GM12878 (cell line): Measurements from ENCODE around the gene DOK7. TPM values are rescaled to one million over a fixed set of nuclear protein-coding genes. Genes with fewer than 3 reads are reported as not detected.

ENCODE experiments used
- ATAC-seq: fragments of 200-7000 bp; cut with Tn5 transposase; 3 replicates; pipeline ENCODE4 v1.9.1; 2020; ENCODE audit warnings: mild to moderate bottlenecking, moderate library complexity
- BruUV-seq: library from RNA; stranded (reverse); fragments of 400-500 nt; replicated peaks from 2 replicates; lab custom pipeline; 2021; lab: Mats Ljungman, UMichigan
- CTCF ChIA-PET: fragments of 300-600 bp; sonication (Branson Sonifier 250); formaldehyde crosslinking; extraction: SDS; loops from one replicate; lab custom pipeline; 2021; ENCODE audit warnings: inconsistent platforms; lab: Yijun Ruan, JAX
- POLR2A ChIA-PET: fragments of 350-600 bp; formaldehyde crosslinking; extraction: SDS; loops from one replicate; lab custom pipeline; 2021; ENCODE audit warnings: inconsistent platforms; lab: Charles Lee
- RAD21 ChIA-PET: fragments of 300-600 bp; sonication (Branson Sonifier 250); formaldehyde crosslinking; loops from one replicate; lab custom pipeline; 2023; ENCODE audit warnings: antibody characterized with exemption; ENCODE audit not compliant: unreplicated experiment; lab: Charles Lee
- SMC1A ChIA-PET: fragments of 300-600 bp; sonication (Branson Sonifier 250); formaldehyde crosslinking; loops from one replicate; lab custom pipeline; 2023; ENCODE audit not compliant: unreplicated experiment, uncharacterized antibody; lab: Charles Lee
- DNase-seq: peaks from one replicate; pipeline ENCODE4 v3.0.0-alpha.2; 2011; ENCODE audit warnings: low read depth, low spot score
- FAIRE-seq: peaks from 3 replicates; lab custom pipeline; 2011; peaks lifted over from hg19 to GRCh38; lab: Jason Lieb, UNC
- H2AFZ ChIP-seq: 2 replicates; pipeline ENCODE4 v1.6.0; 2011; ENCODE audit warnings: low read depth, low read length, control low read depth; ENCODE audit not compliant: control insufficient read depth
- H3K27ac ChIP-seq: 2 replicates; pipeline ENCODE4 v1.5.1; 2011; ENCODE audit warnings: control low read depth; ENCODE audit not compliant: control insufficient read depth, insufficient read depth
- H3K27me3 ChIP-seq, 2 experiments: replicated peaks in 1 of 2; 2 replicates each; pipeline versions ENCODE4 v1.6.0 to v1.6.1; 2011; ENCODE audit warnings: low read length in 1 of 2; ENCODE audit not compliant: control insufficient read depth in 2 of 2, insufficient read depth in 2 of 2
- H3K36me3 ChIP-seq, 2 experiments: 2 replicates each; pipeline ENCODE4 v1.5.1; 2011; ENCODE audit warnings: low read length in 1 of 2; ENCODE audit not compliant: control insufficient read depth in 2 of 2, insufficient read depth in 2 of 2
- H3K4me1 ChIP-seq: 2 replicates; pipeline ENCODE4 v1.6.1; 2011; ENCODE audit warnings: mild to moderate bottlenecking, low read length, moderate library complexity, mixed read lengths; ENCODE audit not compliant: control insufficient read depth, insufficient read depth
- H3K4me2 ChIP-seq: 2 replicates; pipeline ENCODE4 v1.6.0; 2011; ENCODE audit warnings: control low read depth; ENCODE audit not compliant: control insufficient read depth, insufficient read depth
- H3K4me3 ChIP-seq: fragments of 200-600 bp; sonication (generic); 2 replicates; pipeline ENCODE4 v1.5.1; 2016
- H3K79me2 ChIP-seq: 2 replicates; pipeline ENCODE4 v1.6.0; 2011; ENCODE audit warnings: low read length; ENCODE audit not compliant: control insufficient read depth, insufficient read depth
- H3K9ac ChIP-seq: 2 replicates; pipeline ENCODE4 v1.8.0; 2011; ENCODE audit warnings: low read length, control low read depth, mixed read lengths; ENCODE audit not compliant: control insufficient read depth, insufficient read depth
- H3K9me3 ChIP-seq: replicated peaks from 3 replicates; pipeline ENCODE4 v1.5.1; 2011; ENCODE audit warnings: mild to moderate bottlenecking, low read length; ENCODE audit not compliant: control insufficient read depth, insufficient read depth
- H4K20me1 ChIP-seq: 2 replicates; pipeline ENCODE4 v1.6.0; 2011; ENCODE audit not compliant: control insufficient read depth, insufficient read depth
- EGR1 ChIP-seq, 2 experiments: IDR thresholded peaks; 1 replicate in 1 of 2; 2 replicates in 1 of 2; pipeline ENCODE4 v1.6.1; 2011 to 2012; ENCODE audit warnings: low read depth in 2 of 2, low read length in 2 of 2, borderline replicate concordance in 1 of 2, mild to moderate bottlenecking in 1 of 2, moderate library complexity in 1 of 2
- POLR2A ChIP-seq: IDR thresholded peaks from 2 replicates; pipeline ENCODE4 v1.6.1; 2011; ENCODE audit warnings: low read depth, mild to moderate bottlenecking, low read length
- WGBS: methylation state at CpG from one replicate; pipeline ENCODE4 v1.1.6; 2016; ENCODE audit warnings: low lambda C conversion rate; ENCODE audit not compliant: insufficient replicate concordance, insufficient coverage; ENCODE audit errors: missing lambda C conversion rate; 5-methylcytosine and 5-hydroxymethylcytosine counted together
- in situ Hi-C: fragments of 300-500 bp; cut with MboI; formaldehyde crosslinking; loops from 9 replicates; pipeline ENCODE4 v1.14.3; 2018; ENCODE audit warnings: mixed read lengths
- intact Hi-C: fragments of 100-400 bp; cut with micrococcal nuclease; formaldehyde crosslinking; loops from one replicate; pipeline ENCODE4 v1.14.2; 2022; ENCODE audit not compliant: unreplicated experiment
- polyA plus RNA-seq, 11 experiments: library from polyadenylated mRNA; depleted of rRNA in 4 of 11; unstranded in 6 of 11; stranded (reverse) in 5 of 11; fragments of >200 nt; fragmentation: Nextera tagmentation in 4 of 11; fragmentation: Illumina TruSeq in 1 of 11; extraction: Ambion mirVana in 4 of 11; extraction: Trizol in 1 of 11; gene quantifications; 1 replicate in 1 of 11; 2 replicates in 10 of 11; pipeline versions ENCODE4 v1.2.1 to v1.2.3, GENCODE V29; 2011 to 2016; ENCODE audit warnings: inconsistent platforms in 2 of 11, missing spikeins in 2 of 11, low read depth in 1 of 11
- total RNA-seq, 4 experiments: library from RNA; depleted of rRNA in 3 of 4; stranded (reverse); fragments of >200 nt in 3 of 4; fragmentation: Illumina TruSeq in 1 of 4; extraction: Trizol in 1 of 4; gene quantifications; 2 replicates each; pipeline versions ENCODE4 v1.2.1 to v1.2.3, GENCODE V29; 2013 to 2021
- TF ChIP-seq, protein P1 (sequence below): fragments of 450-650 bp; IDR thresholded peaks from 2 replicates; pipeline ENCODE4 v1.6.1; 2017; ENCODE audit warnings: antibody characterized with exemption, mild to moderate bottlenecking, moderate library complexity

The DOK7 gene
- total and polyA plus RNA-seq, 10 of the 15 experiments (the other 5 are each of a cell fraction or from before 2014, with no cell fraction given) = 0.04 to 0.46 (median 0.18) TPM; not detected in 4

DNA sequence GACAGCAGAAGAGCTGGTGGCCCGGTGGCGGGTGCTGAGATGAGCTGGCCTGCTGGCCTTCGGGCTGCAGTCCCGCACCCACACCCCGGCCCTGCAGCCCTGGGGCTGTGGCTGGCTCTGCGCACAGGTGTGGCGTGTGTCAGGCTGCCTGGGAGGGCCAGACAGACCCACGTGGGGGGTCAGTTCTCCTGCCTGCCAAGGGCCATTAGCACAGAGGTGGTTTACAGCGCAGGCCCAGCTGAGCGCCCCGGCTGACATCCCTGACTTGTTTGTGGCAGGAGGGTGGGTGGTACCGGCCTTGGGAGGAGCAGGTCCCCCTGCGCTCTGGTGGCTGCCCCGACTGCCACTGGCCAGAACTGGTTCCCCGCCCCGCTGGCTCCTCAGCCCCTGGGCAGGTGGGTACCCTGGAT lies 30.7 kb upstream of the DOK7 start (continued):
- TF ChIP-seq, protein P1, sequence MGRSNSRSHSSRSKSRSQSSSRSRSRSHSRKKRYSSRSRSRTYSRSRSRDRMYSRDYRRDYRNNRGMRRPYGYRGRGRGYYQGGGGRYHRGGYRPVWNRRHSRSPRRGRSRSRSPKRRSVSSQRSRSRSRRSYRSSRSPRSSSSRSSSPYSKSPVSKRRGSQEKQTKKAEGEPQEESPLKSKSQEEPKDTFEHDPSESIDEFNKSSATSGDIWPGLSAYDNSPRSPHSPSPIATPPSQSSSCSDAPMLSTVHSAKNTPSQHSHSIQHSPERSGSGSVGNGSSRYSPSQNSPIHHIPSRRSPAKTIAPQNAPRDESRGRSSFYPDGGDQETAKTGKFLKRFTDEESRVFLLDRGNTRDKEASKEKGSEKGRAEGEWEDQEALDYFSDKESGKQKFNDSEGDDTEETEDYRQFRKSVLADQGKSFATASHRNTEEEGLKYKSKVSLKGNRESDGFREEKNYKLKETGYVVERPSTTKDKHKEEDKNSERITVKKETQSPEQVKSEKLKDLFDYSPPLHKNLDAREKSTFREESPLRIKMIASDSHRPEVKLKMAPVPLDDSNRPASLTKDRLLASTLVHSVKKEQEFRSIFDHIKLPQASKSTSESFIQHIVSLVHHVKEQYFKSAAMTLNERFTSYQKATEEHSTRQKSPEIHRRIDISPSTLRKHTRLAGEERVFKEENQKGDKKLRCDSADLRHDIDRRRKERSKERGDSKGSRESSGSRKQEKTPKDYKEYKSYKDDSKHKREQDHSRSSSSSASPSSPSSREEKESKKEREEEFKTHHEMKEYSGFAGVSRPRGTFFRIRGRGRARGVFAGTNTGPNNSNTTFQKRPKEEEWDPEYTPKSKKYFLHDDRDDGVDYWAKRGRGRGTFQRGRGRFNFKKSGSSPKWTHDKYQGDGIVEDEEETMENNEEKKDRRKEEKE = no peak

DNA sequence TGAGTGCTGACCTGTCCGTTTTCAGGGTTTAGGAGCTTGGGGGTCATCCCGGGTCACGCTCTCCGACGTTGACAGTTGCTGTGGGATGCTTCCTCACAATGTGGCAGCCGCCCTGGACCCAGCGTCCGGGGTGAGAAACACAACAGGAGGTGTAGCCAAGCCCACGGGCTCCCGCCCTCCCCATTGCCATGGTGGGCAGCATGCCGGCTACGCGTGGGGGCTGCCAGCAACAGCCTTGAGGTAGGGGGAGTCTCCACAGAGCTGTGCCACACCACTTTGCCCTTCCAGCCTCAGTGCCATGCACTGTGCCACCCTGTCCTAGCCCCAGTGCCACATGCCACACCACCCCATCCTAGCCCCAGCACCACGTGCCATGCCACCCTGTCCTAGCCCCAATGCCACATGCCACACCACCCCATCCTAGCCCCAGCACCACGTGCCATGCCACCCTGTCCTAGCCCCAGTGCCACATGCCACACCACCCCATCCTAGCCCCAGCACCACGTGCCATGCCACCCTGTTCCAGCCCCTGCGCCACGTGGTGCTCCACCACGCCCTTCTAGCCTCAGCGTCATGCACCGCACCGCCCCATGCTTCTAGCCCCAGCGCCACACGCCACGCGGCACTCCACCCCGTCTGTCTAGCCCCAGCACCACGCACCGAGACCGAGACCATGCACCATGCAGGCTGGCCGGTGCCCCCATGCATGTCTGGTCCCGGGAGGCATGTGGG lies 29.8 kb upstream of the DOK7 start:
- RAD21 ChIA-PET = no interaction called here
- Histone ChIP-seq H3K4me1 (no peaks in the 10 kb centered on the region), H4K20me1 (no peaks in the 10 kb centered on the region), H3K4me2 (no peak overlapping the region), H3K9me3 (no peaks in the 10 kb centered on the region), H3K9ac (no peak overlapping the region), H3K79me2 (no peaks in the 10 kb centered on the region), H3K36me3 (no peaks in the 10 kb centered on the region), H3K27me3 (no peaks in the 10 kb centered on the region), H3K27ac (no peak overlapping the region), H2AFZ (no peak overlapping the region), H3K4me3 (no peak overlapping the region)
- POLR2A ChIA-PET = no interaction called here
- intact Hi-C loops = no loop called here
- in situ Hi-C loops = no loop called here
- ATAC-seq = no peak
- CTCF ChIA-PET = no interaction called here
- TF ChIP-seq POLR2A (0 out of 2 replicates have a peak, but pooled peaks have one; percentile 17), EGR1 (IDR thresholded peaks at IDR 0.05; ENCODE audit: borderline replicate concordance in 1 of 2, low read depth in 2 of 2, low read length in 2 of 2) (no peak)
- WGBS = 73% methylated on average over 32 of the region's 32 CpGs
- BruUV-seq = no TSS peak
- FAIRE-seq = no peak
- SMC1A ChIA-PET = no interaction called here
- DNase-seq = no peak
